ENCODE measurements around the gene GJB5. TPM values are rescaled to one million over a fixed set of nuclear protein-coding genes. Genes with fewer than 3 reads are reported as not detected.

Gene GJB5
- total RNA-seq, 1 donor from 2014 or later, result not detected

DNA sequence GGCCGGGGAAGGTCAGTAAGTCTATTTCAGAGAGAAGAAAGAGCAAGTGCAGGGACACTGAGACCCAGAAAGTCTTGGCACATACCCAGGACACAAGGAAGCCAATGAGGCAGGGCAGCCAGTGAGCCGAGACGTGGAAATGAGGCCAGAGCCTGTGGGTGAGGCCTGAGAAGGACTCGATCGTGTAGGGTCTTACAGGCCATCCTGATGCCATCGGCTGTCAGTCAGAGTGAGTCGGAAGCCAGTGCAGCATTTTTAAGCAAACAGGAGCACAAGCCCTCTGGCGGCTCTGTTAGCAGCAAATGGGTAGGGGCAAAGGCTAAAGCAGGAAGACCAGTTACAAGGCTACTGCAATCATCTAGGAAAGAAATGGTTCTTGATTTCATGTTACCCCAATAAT, 20.1 kb downstream of the GJB5 start:
- intact Hi-C loops (cut with micrococcal nuclease), result no loop called here

DNA sequence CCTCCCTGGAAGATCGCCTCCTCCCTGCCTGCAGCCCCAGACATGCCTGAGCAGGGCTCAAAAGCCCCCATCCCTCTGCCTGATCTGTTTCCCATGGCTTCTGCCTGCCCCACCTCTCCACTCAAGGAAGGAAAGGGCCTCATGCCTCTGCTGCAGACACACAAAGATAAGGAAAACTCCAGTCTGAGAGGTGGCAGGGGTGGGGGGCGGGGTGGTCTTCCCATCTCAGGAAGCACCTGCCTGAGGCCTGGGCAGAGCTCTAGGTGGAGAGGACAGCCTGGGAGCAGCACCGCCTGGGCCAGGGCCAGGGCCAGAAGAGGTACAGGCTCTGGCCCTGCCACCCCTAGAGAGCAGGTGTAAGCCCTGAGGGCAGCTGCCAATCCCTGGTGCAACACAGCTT, 22.1 kb downstream of the GJB5 start:
- intact Hi-C loops (cut with micrococcal nuclease), result no loop called here

- intact Hi-C loops (cut with micrococcal nuclease), result no loop called here
Measured at GRCh38 chr1:34777519-34778321, 22.9 kb downstream of the GJB5 start.

- intact Hi-C loops (cut with micrococcal nuclease), result no loop called here
Measured at GRCh38 chr1:34778381-34778780, 23.5 kb downstream of the GJB5 start.

DNA sequence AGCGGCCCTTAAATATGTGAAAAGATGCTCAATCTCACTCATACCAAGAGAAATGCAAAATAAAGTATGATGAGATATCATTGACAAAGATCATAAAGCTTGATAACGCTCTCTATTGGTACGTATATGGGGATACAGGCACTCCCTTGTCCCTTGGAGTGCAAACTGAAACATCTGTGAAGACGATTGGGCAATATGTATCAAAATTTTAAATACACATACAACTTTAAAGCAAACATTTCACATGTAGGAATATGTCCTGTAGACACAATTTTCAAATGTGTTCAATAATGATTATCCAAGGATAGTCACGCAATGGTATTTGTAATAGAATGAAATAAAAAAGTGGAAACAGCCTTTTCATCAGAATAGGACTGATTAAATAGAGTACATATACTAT, 24.2 kb downstream of the GJB5 start:
- intact Hi-C loops (cut with micrococcal nuclease), result no loop called here

DNA sequence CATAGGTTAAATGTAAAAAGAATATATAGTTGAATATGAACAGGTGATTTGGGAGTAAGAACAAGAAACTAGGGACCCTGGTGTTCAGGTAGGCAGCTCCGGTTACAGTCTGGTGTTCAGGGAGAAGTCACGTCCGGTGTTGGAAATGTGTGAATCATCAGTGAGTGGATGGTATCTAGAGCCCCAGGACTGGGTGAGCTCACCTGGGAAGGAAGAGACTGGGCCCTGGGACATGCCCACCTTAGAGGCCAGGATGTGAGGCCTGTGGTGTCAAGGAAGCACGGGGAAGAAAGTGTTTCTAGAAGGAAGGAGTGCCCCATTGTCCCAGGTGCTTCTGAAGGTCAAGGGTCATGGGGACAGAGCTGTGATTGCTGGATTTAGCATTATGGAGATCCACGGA, 24.7 kb downstream of the GJB5 start:
- intact Hi-C loops (cut with micrococcal nuclease), result no loop called here

DNA sequence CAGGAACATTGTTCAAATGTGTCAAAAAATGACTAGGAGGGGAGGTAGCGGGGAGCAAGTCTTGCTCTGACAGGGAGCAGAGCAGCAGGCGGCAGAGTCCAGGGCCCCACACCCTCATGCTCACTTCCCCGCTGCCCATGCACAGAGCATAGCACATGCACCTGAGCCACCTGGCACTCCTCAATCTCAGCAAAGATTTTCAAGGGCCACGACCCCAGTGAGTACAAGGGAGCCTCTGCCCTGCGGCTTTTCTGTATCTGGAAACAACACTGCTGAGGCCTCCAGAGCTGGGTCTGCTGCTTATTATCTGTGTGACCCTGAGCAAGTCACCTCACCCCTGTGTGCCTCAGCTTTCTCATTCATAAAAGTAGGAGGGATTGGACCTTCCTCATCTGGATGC, 25.1 kb downstream of the GJB5 start:
- intact Hi-C loops (cut with micrococcal nuclease), result no loop called here

- intact Hi-C loops (cut with micrococcal nuclease), result no loop called here
Measured at GRCh38 chr1:34780528-34780927, 25.7 kb downstream of the GJB5 start.

DNA sequence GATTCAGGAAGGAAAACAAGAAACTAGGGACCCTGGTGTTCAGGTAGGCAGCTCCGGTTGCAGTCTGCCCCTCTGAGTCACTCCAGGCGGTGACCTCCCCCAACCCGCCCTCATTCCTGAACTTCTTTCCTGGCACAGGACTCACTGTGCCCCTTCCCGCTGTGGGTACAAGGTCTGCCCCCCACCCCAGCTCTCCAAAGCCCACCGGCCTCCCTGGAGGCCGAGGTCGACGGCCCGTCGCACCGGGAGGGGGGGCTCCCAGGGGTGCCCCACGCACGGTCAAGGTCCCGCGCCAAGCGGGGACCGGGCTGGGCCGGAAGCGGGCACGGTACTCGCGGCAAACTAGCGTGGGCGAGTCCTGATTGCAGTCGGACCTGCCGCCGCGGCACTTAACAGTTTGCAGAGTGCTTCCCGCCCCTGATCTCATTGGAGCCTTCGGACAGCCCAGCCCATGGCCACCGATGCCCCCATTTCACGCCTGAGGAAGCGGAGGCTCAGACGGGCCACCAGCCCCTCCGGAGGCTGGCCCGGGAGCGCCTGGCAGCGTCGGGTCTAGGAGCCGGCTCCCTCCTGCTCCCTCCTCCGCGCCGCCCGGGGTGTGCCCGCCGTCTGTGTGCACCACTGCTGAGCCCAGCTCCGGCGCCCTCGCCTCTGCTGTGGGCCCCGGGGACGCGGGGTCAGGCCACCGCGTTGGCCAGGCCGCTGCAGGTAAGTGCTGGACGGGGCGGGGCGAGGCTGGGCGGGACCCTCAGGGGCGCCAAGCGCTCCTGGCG, 26.4 kb downstream of the GJB5 start, which contains the start of gene GJB3:
TSS of gene GJB3 (plus strand) at position 144 of the 773 bp plus-strand sequence. CDS start 3,549 bp downstream, outside the sequence.
- intact Hi-C loops (cut with micrococcal nuclease), result no loop called here

DNA sequence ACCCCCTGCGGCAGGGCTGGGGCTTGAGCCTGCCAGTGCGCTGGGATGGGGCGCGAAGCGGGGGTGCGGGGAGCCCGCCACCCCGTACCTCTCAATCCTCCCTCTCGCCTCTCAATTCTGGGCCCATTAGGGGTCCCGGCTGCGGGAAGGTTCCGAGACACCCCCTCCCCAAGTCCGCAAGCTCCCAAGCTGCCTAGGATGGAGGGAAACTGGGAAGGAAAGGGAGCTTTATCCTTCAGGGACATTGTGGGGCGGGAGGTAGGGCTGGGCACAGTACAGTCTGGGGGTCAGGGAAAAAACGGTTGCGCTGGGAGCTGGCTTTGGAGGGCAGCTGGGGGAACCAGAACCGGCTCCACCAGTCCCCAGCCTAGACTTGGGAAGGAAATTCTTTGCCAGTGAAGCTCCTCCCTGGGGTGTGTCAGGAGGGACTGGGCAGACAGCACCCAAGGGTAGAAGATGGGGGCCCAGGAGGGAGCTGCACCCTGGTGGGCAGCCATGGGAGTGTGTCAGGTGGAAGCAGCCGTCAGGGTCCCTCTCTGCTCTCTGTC, 27.1 kb downstream of the GJB5 start:
- intact Hi-C loops (cut with micrococcal nuclease), result no loop called here

DNA sequence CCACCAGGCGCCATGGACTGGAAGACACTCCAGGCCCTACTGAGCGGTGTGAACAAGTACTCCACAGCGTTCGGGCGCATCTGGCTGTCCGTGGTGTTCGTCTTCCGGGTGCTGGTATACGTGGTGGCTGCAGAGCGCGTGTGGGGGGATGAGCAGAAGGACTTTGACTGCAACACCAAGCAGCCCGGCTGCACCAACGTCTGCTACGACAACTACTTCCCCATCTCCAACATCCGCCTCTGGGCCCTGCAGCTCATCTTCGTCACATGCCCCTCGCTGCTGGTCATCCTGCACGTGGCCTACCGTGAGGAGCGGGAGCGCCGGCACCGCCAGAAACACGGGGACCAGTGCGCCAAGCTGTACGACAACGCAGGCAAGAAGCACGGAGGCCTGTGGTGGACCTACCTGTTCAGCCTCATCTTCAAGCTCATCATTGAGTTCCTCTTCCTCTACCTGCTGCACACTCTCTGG, 29.9 kb downstream of the GJB5 start:
- intact Hi-C loops (cut with micrococcal nuclease), result no loop called here

GRCh38 chr1:34785231-34785874, 30.5 kb downstream of the GJB5 start:
- intact Hi-C loops (cut with micrococcal nuclease), result no loop called here

DNA sequence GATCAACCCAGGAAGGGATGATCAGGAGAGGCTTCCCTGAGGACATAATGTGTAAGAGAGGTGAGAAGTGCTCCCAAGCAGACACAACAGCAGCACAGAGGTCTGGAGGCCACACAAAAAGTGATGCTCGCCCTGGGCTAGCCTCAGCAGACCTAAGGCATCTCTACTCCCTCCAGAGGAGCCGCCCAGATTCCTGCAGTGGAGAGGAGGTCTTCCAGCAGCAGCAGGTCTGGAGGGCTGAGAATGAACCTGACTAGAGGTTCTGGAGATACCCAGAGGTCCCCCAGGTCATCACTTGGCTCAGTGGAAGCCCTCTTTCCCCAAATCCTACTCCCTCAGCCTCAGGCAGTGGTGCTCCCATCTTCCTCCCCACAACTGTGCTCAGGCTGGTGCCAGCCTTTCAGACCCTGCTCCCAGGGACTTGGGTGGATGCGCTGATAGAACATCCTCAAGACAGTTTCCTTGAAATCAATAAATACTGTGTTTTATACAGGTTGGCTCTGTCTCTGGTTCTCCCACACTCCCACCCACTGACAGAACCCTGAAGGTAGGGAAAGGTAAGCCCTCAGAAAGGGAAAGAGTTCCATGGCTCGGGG, 31.1 kb downstream of the GJB5 start:
- intact Hi-C loops (cut with micrococcal nuclease), result loop anchor here (1.0 kb wide), 1 partner anchor 66 kb away; no protein-coding TSS in a partner anchor

DNA sequence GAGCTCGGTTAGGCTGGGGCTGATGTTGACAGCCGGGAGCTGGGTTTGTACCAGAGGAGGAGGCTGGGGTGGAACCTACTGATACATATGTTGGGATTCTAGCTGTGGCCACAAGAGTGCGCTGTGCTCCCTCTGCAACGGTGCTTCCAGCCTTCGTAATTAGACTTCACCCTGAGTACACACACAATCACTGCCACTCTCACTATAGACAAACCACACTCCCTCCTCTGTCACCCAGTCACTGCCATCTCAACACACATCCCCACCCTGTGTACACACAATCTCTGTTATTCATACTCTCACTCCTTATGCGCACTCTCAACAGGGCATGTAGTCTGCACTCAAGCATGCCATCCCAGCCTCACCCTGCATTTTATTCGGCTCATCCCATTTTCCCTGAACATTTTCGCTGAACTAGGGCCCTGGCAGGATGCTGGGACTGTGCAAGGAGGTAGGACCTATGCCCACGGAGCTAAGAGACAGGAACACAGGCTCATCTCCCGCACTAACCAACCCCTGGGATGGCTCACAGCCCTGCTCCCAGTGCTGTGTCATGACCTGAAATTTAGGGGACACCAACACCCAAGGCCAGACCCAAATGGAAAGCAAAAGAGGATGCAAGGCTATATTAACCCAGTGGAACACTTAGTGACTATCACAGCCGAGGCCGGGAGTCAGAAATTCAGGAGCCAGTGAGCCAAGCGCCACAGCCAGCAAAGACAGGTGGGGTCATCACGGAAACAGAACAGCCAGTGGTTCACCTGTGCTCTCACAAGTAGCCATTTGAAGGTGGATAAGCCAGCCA, 31.9 kb downstream of the GJB5 start:
- intact Hi-C loops (cut with micrococcal nuclease), result loop anchor here (1.0 kb wide), 1 partner anchor 66 kb away; no protein-coding TSS in a partner anchor

DNA sequence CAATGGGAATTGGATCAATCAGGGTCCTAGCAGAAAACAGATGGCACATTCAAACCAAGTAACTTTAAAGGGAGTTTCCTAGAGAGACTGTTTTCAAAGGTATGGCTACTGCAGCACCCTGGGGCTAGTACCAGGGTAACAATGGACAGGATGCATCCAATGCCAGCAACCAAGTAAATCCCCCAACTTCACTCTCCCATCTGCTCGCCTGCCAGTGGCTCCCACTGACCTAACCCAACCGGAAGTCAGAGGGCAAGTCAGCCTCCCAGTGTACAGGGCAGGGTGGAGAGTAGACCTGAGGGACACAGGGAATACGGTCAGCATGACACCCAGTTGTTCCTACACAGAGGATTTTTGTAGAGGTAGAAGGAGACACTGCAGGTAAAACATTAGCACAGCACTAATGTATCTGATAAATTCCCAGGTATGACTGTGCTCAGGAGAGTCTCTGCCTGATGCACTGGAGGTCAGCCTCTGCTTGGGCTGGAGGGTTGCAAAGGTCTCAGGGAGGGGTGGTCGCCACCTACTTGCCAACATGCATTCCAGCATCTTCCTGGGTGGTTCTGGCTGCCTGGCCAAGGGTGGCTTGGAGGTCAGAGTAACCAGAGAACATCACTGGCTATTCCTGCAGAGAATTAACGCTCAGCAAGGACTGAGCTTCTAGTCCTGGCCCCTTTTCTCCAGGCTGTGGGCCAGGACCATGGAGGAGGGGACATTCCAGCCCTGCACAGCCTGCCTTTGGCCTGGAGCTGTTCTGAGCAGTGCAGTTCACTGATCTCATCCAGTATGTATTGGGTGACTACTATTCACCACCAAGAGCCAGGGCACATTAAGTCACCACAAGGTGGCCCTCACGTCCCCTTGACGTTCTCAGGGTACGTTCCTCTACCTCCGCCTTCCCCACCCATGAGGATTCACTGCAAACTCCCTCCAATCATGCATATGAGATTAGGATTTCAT, 32.9 kb downstream of the GJB5 start:
- intact Hi-C loops (cut with micrococcal nuclease), result no loop called here

GRCh38 chr1:34790985-34791384, 36.1 kb downstream of the GJB5 start:
- intact Hi-C loops (cut with micrococcal nuclease), result no loop called here

- intact Hi-C loops (cut with micrococcal nuclease), result no loop called here
Measured at GRCh38 chr1:34792424-34792823, 37.6 kb downstream of the GJB5 start.

DNA sequence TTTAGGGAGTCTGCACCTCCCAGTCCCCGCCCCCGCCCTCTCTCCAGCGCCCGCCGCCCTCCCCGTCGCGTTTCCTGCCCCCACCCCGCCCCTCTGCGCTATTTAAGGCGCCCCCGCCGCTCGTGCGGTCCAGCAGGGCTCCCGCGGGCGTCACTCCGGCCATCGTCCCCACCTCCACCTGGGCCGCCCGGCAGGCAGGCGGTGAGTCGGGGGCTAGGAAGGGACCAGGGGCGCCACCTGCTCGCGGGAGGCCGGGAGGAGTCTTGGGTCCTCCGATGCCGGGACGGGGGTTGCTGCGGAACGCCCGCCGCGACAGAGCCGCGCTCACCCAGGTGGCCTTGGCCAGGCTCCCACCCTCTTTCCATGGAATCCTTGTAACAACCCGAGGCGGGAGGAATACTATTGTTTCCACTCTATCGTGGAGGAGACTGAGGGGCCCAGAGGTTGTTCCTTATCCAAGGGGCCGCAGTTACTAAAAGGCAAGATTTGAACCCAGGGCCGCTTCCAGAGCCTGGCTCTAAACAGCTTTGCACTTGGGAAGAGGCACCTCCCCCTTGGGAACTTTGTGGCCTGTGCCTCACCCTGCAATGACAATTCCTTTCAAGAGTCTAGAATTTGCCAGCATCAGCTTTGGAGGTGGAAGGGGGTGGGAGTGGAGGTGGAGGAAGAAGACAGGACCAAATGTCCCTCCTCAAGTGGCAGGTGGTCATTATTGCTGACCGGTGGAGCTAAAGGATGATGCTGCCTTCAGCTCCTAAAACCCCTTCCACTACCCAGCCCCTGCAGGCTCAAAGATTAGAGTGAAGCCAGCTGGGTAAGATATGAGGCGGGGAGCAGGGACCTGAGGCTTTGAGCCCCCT, 38.3 kb downstream of the GJB5 start, which contains the start of gene GJA4:
TSS of gene GJA4 (plus strand) at position 132 of the 860 bp plus-strand sequence. CDS start 1,215 bp downstream, outside the sequence.
- intact Hi-C loops (cut with micrococcal nuclease), result no loop called here
